Mucosa of gallbladder (tissue), 1 donor: ENCODE measurements around the gene DNAAF2. TPM values are rescaled to one million over a fixed set of nuclear protein-coding genes. Genes with fewer than 3 reads are reported as not detected.
"Not testable (repeated sequence)": the region's sequence is repeated elsewhere in the genome, so short reads cannot be mapped to it uniquely, and the experiment has no call there.

Experiments used
- DNase-seq: peaks from one replicate; pipeline ENCODE4 v3.0.0-alpha.2; 2020; ENCODE audit warnings: low spot score
- total RNA-seq: library from RNA; stranded (reverse); gene quantifications from one replicate; pipeline ENCODE4 v1.2.1, GENCODE V29; 2021
- donor health status: DM: no; HTN: no; CAD: no.

Gene DNAAF2, protein sequence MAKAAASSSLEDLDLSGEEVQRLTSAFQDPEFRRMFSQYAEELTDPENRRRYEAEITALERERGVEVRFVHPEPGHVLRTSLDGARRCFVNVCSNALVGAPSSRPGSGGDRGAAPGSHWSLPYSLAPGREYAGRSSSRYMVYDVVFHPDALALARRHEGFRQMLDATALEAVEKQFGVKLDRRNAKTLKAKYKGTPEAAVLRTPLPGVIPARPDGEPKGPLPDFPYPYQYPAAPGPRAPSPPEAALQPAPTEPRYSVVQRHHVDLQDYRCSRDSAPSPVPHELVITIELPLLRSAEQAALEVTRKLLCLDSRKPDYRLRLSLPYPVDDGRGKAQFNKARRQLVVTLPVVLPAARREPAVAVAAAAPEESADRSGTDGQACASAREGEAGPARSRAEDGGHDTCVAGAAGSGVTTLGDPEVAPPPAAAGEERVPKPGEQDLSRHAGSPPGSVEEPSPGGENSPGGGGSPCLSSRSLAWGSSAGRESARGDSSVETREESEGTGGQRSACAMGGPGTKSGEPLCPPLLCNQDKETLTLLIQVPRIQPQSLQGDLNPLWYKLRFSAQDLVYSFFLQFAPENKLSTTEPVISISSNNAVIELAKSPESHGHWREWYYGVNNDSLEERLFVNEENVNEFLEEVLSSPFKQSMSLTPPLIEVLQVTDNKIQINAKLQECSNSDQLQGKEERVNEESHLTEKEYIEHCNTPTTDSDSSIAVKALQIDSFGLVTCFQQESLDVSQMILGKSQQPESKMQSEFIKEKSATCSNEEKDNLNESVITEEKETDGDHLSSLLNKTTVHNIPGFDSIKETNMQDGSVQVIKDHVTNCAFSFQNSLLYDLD
- 8.4 TPM for total RNA-seq

DNA sequence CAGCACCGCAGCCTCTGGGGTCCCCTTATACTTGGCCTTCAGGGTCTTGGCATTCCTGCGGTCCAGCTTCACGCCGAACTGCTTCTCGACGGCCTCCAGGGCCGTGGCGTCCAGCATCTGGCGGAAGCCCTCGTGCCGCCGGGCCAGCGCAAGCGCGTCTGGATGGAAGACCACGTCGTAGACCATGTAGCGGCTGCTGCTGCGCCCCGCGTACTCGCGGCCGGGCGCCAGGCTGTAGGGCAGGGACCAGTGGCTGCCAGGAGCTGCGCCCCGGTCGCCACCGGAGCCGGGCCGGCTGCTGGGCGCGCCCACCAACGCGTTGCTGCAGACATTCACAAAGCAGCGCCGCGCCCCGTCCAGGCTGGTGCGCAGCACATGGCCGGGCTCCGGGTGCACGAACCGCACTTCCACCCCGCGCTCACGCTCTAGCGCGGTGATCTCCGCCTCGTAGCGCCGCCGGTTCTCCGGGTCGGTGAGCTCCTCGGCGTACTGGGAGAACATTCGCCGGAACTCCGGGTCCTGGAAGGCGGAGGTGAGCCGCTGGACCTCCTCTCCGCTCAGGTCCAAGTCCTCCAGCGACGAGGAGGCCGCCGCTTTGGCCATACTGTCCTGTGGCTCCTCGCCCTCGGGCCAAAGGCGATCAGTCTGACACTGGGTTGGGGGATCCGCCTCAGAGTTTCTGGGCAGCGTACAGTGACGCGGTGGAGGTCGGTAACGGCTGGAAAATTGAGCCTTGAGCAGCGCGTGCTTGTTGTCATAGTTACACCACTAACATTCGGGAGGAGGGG, at the start of gene DNAAF2:
Gene DNAAF2, minus strand, starts transcription at position 698 of the 788 bp plus-strand sequence. Its CDS starts 95 bp downstream, at position 603.
- peak; percentile 60 for DNase-seq

GRCh38 chr14:49679271-49679670, 44.2 kb upstream of the DNAAF2 start:
- no peak for DNase-seq

- DNase-seq = no peak
Measured at GRCh38 chr14:49677643-49678042, 42.6 kb upstream of the DNAAF2 start.

DNA sequence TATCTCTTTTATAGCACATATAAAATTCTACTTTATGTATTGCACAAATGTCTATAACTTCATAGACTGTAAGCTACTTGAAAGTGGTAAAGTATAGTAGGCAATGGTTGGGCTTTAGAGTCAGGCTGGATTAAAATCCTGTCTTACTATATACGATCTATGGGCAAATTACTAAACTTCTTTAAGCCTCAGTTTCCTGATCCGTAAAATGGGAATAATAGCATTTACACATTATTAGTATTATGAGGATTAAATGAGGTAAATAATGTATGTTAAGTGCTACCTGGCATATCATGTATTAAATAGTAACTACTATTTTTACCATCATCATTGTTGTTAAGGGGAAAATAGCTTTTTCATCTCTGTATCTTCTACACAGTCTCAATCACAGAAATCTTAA, 38.5 kb upstream of the DNAAF2 start:
- DNase-seq = no peak

DNA sequence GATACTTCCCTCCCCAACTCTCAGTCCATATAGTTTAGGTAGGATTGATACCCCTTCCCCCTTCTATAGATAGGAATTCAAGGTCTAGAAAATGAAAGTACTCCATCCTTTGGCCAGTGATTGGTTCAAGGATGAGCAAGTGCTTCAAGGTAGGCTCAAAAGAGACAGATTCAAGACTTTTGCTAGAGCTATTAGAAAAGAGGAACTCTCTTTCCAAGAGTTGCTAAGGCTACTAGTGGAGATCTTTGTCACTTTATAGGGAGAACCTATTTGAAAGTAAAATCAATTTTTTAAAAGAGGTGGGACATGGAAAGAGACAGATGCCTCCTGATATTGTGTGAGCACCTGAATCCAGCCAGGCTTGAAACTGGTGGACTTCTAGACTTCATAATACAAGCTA, 35.4 kb upstream of the DNAAF2 start:
- DNase-seq = no peak

- no peak for DNase-seq
Measured at GRCh38 chr14:49659526-49660455, 24.7 kb upstream of the DNAAF2 start.

- DNase-seq = not testable (repeated sequence)
Measured at GRCh38 chr14:49657500-49657899, 22.5 kb upstream of the DNAAF2 start.

- no peak for DNase-seq
Measured at GRCh38 chr14:49654511-49654910, 19.5 kb upstream of the DNAAF2 start.

- DNase-seq = no peak
Measured at GRCh38 chr14:49653508-49653907, 18.5 kb upstream of the DNAAF2 start.

DNA sequence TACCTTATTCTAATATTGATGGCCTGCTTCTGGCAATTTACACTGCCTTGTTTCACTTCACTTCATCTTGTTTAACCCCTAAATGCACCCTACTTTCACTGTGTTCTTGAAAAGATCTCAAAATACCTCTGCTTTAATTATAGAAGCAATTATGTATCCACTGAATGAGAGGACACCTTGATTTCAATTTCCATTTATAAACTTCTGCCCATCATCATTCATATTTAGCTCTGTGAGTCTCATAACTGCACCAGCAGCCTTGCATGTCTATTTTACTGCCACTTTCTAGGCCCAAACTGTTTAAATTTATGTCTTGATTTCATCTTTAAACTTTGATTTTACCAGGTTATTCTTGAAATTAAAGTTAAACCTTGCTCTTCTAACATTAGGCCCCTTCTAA, 7.1 kb upstream of the DNAAF2 start:
- no peak for DNase-seq

DNA sequence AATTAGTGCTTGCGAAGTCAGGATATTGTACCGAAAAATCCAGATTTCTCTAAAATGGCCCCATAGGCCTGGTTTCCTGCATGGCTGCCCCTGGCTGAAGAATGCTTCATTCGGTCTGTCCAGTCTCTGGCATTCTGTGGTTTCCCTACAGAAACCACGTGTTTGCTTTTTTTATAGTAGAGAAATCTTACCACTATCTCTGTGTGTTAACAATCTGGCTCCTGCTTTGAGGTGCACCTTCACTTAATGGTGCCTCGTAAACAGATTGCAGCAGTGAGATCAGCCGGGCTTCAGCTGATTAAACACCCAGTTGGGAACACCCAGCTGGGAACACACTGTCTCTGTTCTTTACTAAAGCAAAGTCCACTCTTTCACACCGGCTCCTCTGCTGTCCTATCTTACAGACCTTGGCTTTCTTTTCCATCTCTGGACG, 6.7 kb upstream of the DNAAF2 start:
- peak; percentile 58 for DNase-seq

GRCh38 chr14:49640540-49641417, 5.7 kb upstream of the DNAAF2 start:
- DNase-seq = no peak

DNA sequence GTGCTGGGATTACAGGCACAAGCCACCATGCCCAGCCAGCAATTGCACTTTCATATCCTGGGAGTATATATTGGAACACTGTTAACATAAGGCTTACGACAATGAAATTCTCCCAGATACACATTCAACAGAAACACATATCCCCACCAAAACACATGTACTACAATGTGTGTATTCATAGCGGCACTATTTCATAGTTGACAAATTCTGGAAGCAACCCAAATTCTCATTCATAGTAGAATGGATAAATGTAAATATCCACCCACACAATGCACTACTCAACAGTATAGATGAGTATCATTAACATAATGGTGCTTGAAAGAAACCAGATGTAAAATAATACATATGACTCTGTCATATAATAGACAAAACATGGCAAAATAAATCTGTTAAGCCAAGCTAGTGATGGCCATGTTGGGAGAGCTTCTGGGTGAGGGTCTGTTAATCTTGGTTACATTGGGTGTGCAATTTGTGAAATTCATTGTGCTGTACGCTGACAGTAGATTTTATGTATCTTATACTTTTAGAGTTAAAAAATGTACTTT, 2.6 kb upstream of the DNAAF2 start:
- no peak for DNase-seq

- no peak for DNase-seq
Measured at GRCh38 chr14:49636866-49637265, 1.8 kb upstream of the DNAAF2 start.

DNA sequence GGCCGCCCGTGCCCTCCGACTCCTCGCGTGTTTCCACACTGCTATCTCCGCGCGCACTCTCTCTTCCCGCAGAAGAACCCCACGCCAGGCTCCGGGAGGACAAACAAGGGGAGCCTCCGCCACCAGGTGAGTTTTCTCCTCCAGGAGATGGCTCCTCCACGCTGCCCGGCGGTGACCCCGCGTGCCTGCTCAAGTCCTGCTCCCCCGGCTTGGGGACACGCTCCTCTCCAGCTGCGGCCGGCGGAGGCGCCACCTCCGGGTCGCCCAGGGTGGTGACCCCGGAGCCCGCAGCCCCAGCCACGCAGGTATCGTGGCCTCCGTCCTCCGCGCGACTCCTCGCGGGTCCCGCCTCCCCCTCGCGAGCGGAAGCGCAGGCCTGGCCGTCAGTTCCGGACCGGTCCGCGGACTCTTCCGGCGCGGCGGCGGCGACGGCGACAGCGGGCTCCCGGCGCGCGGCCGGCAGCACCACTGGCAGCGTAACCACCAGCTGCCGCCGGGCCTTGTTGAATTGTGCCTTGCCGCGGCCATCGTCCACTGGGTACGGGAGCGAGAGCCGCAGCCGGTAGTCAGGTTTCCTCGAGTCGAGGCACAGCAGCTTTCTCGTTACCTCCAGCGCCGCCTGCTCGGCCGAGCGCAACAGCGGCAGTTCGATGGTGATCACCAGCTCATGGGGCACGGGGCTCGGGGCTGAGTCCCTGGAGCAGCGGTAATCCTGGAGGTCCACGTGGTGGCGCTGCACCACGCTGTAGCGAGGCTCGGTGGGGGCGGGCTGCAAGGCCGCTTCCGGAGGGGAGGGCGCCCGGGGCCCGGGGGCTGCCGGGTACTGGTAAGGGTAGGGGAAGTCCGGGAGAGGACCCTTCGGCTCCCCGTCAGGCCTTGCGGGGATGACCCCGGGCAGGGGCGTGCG, 1.2 kb downstream of the DNAAF2 start:
- peak; percentile 93 for DNase-seq

DNA sequence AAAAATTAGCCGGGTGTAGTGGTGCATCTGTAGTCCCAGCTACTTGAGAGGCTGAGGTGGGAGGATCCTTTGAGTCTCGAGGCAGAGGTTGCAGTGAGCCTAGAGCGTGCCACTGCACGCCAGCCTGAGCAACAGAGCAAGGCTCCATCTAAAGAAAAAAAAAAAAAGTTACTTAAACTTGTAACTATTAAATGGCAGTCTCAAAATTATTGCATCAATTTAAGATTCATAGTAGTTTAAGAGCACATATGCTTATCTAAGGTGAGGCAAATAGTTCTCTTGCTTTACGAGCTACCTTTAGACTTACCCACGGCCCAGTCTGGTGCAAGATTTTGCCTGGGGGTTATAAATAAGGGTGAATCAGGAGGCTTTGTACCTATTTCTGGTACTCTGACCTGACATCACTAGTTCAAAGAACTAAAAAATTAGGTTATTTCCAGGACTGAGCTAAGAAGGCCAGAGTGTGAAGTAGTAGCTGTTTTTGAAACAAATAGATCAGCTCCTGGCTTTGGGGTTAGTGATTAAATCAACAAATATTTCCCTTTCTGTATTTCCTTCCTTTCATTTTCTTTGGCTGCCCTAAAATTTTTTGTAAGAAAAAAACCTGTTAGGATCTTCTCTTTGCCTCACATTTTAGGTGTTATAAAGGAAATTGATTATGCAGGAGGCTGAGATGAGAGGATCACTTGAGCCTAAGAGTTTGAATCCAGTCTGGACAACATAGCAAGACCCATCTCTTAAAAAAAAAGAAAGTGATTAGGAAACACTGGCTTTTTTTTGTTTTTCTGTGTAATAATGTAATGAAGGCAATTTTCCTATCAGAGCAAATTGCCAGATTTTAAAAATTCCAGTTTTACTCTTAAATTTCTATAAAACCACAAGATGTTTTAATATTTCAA, 10.9 kb downstream of the DNAAF2 start:
- DNase-seq = no peak

GRCh38 chr14:49623387-49623786, 11.7 kb downstream of the DNAAF2 start:
- no peak for DNase-seq
